ENCODE data around the gene DRAXIN. TPM values are rescaled to one million over a fixed set of nuclear protein-coding genes. Genes with fewer than 3 reads are reported as not detected.

The DRAXIN gene
- total RNA-seq, 1 donor from 2014 or later: 1.4 TPM

GRCh38 chr1:11733306-11733705 lies 41.8 kb downstream of the DRAXIN start:
- no peak overlapping the region for H3K4me3 Mint-ChIP-seq
- H3K9me3 Mint-ChIP-seq: no peaks in the 10 kb centered on the region
- DNase-seq (ENCODE audit: low spot score in 2 of 2, unreplicated experiment in 2 of 2): no peak
- no peak for TF ChIP-seq CTCF (IDR thresholded peaks at IDR 0.05; ENCODE audit: unreplicated experiment)
- peaks cover 37% of the 10 kb centered on the region for H3K4me1 Mint-ChIP-seq
- H3K36me3 Mint-ChIP-seq: no peaks in the 10 kb centered on the region
- H3K27ac Mint-ChIP-seq: no peak overlapping the region
- no peaks in the 10 kb centered on the region for H3K27me3 Mint-ChIP-seq (ENCODE audit: low read depth)

- Mint-ChIP-seq H3K27ac (peak overlapping the region; percentile 56), H3K27me3 (ENCODE audit: low read depth) (no peaks in the 10 kb centered on the region), H3K9me3 (no peaks in the 10 kb centered on the region), H3K4me3 (peak overlapping the region; percentile 94), H3K36me3 (no peaks in the 10 kb centered on the region), H3K4me1 (peaks cover 27% of the 10 kb centered on the region)
- DNase-seq (ENCODE audit: low spot score in 2 of 2, unreplicated experiment in 2 of 2): no peak
- TF ChIP-seq CTCF (IDR thresholded peaks at IDR 0.05; ENCODE audit: unreplicated experiment): no peak
These were observed 44.0 kb downstream of the DRAXIN start for GRCh38 chr1:11735531-11735853.

- Mint-ChIP-seq H3K27me3 (ENCODE audit: low read depth) (no peaks in the 10 kb centered on the region), H3K4me1 (peaks cover 24% of the 10 kb centered on the region), H3K27ac (peak within 1 kb of the TSS; percentile 56)
These were observed 44.6 kb downstream of the DRAXIN start, which contains the start of gene AGTRAP for GRCh38 chr1:11735854-11736745. Gene AGTRAP (plus strand): TSS chr1:11736136. CDS start chr1:11736209, 73 bp downstream.

GRCh38 chr1:11736746-11737639 lies 45.5 kb downstream of the DRAXIN start:
- DNase-seq (ENCODE audit: low spot score in 2 of 2, unreplicated experiment in 2 of 2): no peak
- peaks cover 17% of the 10 kb centered on the region for H3K4me1 Mint-ChIP-seq
- H3K4me3 Mint-ChIP-seq: peak overlapping the region; percentile 94
- no peaks in the 10 kb centered on the region for H3K9me3 Mint-ChIP-seq
- peak overlapping the region; percentile 44 for H3K27ac Mint-ChIP-seq
- H3K27me3 Mint-ChIP-seq (ENCODE audit: low read depth): no peaks in the 10 kb centered on the region
- H3K36me3 Mint-ChIP-seq: no peaks in the 10 kb centered on the region
- TF ChIP-seq CTCF (IDR thresholded peaks at IDR 0.05; ENCODE audit: unreplicated experiment): no peak

More at GRCh38 chr1:11735854-11736745, 44.6 kb downstream of the DRAXIN start, which contains the start of gene AGTRAP:
- DNase-seq (ENCODE audit: low spot score in 2 of 2, unreplicated experiment in 2 of 2): peak; percentile 91 to 94
- no peaks in the 10 kb centered on the region for H3K9me3 Mint-ChIP-seq
- H3K36me3 Mint-ChIP-seq: no peaks in the 10 kb centered on the region
- H3K4me3 Mint-ChIP-seq: peak within 1 kb of the TSS; percentile 94
- TF ChIP-seq CTCF (IDR thresholded peaks at IDR 0.05; ENCODE audit: unreplicated experiment): no peak

- Mint-ChIP-seq H3K27me3 (ENCODE audit: low read depth) (no peaks in the 10 kb centered on the region), H3K9me3 (no peaks in the 10 kb centered on the region), H3K36me3 (no peaks in the 10 kb centered on the region), H3K4me3 (no peak overlapping the region), H3K4me1 (peaks cover 13% of the 10 kb centered on the region), H3K27ac (no peak overlapping the region)
- no peak for DNase-seq (ENCODE audit: low spot score in 2 of 2, unreplicated experiment in 2 of 2)
- no peak for TF ChIP-seq CTCF (IDR thresholded peaks at IDR 0.05; ENCODE audit: unreplicated experiment)
These were observed 46.6 kb downstream of the DRAXIN start for GRCh38 chr1:11738096-11738495.

All from mesothelial cell of epicardium (in vitro differentiated cells).